WTC11 (cell line): ENCODE data around the gene AKAP13.

ENCODE experiments used
- CREB1 ChIP-seq: sonication (generic); formaldehyde crosslinking; IDR thresholded peaks from 2 replicates; pipeline ENCODE4 v1.8.0; 2023; ENCODE audit warnings: mild to moderate bottlenecking, missing genetic modification reagents
- NR2C2 ChIP-seq: sonication (generic); formaldehyde crosslinking; IDR thresholded peaks from 2 replicates; pipeline ENCODE4 v1.8.0; 2022; ENCODE audit warnings: mild to moderate bottlenecking, missing genetic modification reagents
- TEAD1 ChIP-seq: sonication (generic); formaldehyde crosslinking; IDR thresholded peaks from 2 replicates; pipeline ENCODE4 v1.8.0; 2022; ENCODE audit warnings: mild to moderate bottlenecking, missing genetic modification reagents
- TP53 ChIP-seq: sonication (generic); formaldehyde crosslinking; IDR thresholded peaks from 2 replicates; pipeline ENCODE4 v1.8.1; 2023; ENCODE audit warnings: mild to moderate bottlenecking, missing genetic modification reagents
- ZBTB21 ChIP-seq: sonication (generic); formaldehyde crosslinking; IDR thresholded peaks from 2 replicates; pipeline ENCODE4 v1.8.1; 2023; ENCODE audit warnings: mild to moderate bottlenecking, missing genetic modification reagents, borderline replicate concordance
- TF ChIP-seq, protein P1 (sequence below): fragments of 200-600 bp; IDR thresholded peaks from 2 replicates; pipeline ENCODE4 v1.8.0; 2022; ENCODE audit warnings: antibody characterized with exemption

DNA sequence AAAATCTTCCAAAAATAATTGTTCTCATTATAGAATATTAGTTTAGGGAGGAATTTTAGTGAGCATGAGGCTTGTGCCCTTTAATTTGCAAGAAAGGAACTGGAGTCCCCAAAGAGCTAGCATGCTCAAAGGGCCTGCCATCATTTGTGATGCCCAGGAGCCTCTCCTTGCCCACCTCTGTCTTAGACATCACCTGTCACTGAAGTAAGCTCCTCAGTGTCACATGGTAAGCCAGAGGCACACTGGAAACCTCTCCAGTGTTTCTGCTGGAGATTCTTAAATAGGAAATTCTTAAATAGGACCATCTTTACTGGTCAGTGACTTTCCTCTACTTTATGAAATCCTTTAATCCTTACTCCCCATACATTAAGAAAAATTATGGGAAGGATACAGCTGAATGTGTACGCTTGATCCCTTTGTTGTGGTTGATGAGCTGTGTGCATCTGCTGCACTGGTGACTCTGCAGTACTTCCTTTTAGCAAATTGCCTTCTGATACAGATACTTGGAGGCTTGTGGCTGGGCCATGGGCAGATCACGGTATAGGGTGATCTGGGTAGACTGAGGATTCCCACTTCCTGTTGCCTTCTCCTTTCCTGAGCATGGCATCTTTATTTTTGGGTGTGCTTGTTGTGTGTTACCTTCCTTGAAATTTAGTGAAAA, 216.9 kb downstream of the AKAP13 start:
- TF ChIP-seq, protein P1, sequence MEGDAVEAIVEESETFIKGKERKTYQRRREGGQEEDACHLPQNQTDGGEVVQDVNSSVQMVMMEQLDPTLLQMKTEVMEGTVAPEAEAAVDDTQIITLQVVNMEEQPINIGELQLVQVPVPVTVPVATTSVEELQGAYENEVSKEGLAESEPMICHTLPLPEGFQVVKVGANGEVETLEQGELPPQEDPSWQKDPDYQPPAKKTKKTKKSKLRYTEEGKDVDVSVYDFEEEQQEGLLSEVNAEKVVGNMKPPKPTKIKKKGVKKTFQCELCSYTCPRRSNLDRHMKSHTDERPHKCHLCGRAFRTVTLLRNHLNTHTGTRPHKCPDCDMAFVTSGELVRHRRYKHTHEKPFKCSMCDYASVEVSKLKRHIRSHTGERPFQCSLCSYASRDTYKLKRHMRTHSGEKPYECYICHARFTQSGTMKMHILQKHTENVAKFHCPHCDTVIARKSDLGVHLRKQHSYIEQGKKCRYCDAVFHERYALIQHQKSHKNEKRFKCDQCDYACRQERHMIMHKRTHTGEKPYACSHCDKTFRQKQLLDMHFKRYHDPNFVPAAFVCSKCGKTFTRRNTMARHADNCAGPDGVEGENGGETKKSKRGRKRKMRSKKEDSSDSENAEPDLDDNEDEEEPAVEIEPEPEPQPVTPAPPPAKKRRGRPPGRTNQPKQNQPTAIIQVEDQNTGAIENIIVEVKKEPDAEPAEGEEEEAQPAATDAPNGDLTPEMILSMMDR: no peak
- TF ChIP-seq CREB1 (CRISPR knock-in tag): no peak
- TF ChIP-seq NR2C2 (CRISPR knock-in tag): no peak
- no peak for TF ChIP-seq ZBTB21
- TF ChIP-seq TEAD1 (CRISPR knock-in tag): no peak
- no peak for TF ChIP-seq TP53 (CRISPR knock-in tag)
